ENCODE data around the gene VENTX.

VENTX gene

DNA sequence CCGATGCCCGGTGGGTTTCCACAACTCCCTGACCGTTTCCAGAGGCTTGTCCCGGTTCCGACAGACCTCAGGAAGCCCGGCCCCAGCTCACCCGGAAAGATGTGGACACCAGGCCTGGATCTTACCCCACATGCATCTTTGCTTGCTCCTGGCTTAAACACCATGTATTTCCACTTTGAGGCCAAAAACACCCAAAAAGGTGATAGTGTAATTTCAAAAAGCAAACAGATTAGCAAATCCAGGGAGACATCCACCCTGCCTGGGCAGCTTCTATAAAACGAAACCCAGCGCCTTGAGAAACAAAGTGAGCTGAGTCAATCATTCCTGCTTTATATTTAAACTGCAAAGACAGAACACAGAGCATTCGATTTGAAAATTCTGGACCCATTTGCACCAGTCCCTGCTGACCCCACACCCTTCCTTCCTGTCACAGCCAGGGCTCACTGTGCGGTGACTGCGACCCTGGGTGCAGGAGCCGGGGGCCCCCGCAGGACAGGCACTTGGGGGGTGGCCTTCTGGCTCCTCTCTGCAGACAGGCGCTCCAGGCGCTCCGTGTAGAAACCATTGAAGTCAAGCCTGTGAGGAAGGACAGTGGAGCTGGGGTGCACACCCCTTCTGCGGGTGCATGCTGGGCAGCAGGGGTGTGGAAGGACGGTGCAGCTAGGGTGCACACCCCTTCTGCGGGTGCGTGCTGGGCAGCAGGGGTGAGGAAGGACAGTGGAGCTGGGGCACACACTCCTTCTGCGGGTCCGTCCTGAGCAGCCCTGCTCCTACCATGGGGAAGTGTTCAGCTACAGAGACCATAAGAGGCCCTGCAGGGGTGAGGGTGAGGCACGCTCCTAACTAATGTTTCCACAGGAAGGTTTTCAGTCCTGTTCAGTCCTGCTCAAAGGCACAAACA lies 41.9 kb downstream of the VENTX start:
- peaks cover 28% of the 10 kb centered on the region for H3K27me3 ChIP-seq
- H3K4me2 ChIP-seq = peak overlapping the region; percentile 96
- H4K20me1 ChIP-seq = peaks cover 76% of the 10 kb centered on the region
- TF ChIP-seq Cebpa-rat (IDR thresholded peaks at IDR 0.05) = no peak
- H3K9ac ChIP-seq = no peak overlapping the region
- H3K4me1 ChIP-seq = peaks cover 54% of the 10 kb centered on the region
- H3K9me3 ChIP-seq = no peaks in the 10 kb centered on the region
- peaks cover 66% of the 10 kb centered on the region for H3K36me3 ChIP-seq
- no peak overlapping the region for H3K4me3 ChIP-seq
- no peak overlapping the region for H3K27ac ChIP-seq

DNA sequence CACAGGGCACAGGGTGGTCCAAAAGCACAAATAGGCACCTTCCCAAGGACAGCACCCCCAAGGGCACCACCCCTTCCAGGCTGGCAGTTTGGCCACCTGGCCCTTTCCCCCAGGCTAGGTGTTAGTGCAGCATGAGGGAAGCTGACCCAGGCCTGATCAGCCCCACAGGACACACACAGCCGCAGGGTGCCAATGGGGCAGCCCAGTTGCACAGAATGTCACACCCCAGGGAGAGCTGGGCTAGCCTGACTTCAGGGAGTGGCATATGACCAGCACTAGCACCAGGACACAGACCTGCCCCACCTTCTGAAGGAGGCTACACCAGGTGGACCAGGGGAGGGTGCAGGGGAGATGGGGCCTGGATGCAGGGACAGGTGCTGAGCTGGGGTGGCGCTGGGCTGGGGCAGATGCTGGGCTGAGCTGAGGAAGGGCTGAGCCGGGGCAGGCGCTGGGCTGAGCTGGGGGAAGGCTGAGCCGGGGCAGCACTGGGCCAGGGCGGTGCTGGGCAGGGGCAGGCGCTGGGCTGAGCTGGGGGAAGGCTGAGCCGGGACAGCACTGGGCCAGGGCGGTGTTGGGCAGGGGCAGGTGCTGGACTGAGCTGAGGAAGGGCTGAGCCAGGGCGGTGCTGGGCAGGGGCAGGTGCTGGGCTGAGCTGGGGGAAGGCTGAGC lies 42.9 kb downstream of the VENTX start:
- Histone ChIP-seq H3K27me3 (peaks cover 19% of the 10 kb centered on the region), H3K9ac (no peak overlapping the region), H3K4me2 (no peak overlapping the region), H3K4me1 (peaks cover 44% of the 10 kb centered on the region), H3K27ac (no peak overlapping the region), H3K4me3 (no peak overlapping the region), H3K36me3 (peaks cover 76% of the 10 kb centered on the region), H4K20me1 (peaks cover 69% of the 10 kb centered on the region), H3K9me3 (no peaks in the 10 kb centered on the region)
- TF ChIP-seq Cebpa-rat (IDR thresholded peaks at IDR 0.05) = no peak

DNA sequence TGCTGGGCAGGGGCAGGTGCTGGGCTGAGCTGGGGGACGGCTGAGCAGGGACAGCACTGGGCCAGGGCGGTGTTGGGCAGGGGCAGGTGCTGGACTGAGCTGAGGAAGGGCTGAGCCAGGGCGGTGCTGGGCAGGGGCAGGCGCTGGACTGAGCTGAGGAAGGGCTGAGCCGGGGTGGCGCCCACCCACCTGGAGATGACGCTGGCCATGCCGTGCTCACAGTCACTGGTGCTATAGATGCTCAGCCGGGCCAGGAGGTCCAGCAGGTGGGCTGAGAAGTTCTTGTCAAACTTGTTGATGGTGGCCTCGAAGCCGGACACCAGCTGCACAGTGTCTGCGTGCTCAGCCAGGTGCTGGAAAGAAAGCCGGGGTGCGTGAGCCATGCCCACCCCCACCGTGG lies 43.4 kb downstream of the VENTX start:
- Histone ChIP-seq H3K27me3 (peaks cover 13% of the 10 kb centered on the region), H3K27ac (no peak overlapping the region), H3K36me3 (peaks cover 81% of the 10 kb centered on the region), H4K20me1 (peaks cover 68% of the 10 kb centered on the region), H3K9me3 (no peaks in the 10 kb centered on the region), H3K4me2 (no peak overlapping the region), H3K4me1 (peaks cover 39% of the 10 kb centered on the region), H3K4me3 (no peak overlapping the region), H3K9ac (no peak overlapping the region)
- no peak for TF ChIP-seq Cebpa-rat (IDR thresholded peaks at IDR 0.05)

DNA sequence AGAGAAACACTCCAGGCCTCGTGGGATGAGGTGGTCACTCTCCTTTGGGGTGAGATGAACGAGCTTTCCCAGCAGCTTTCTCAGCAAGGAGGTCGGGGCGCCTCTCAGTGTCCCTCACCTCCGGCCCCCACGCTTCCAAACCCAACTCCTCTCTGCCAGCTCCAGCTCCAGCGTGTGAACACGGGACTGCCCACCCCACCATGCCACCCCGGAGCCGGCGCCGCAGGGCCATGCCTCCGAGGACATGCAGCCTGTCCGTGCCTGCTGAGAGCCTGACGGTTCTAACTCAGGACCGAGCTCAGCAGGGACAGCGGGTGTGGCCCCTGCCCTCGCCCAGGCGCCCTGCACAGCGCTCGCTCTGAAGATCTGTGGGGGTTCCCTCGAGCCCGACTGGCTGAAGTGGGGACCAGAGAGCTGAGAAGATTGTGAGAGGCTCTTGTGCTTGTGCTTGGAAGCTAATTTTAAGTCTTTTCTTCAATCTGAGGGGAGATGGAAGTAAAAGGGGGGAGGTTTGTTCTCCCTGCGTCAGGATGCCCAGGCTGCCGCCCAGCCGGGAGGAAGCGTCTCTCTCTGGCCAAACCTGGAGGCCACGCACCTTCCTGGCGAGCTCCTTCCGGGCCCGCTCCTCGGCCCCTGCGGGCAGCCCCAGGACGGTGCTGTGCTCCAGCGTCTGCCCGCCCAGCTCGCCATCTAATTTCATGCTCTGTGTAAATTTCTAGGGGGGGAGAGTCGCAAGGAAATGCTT lies 44.1 kb downstream of the VENTX start:
- H3K9me3 ChIP-seq = no peaks in the 10 kb centered on the region
- H3K4me1 ChIP-seq = peaks cover 32% of the 10 kb centered on the region
- H3K36me3 ChIP-seq = peaks cover 88% of the 10 kb centered on the region
- peaks cover 68% of the 10 kb centered on the region for H4K20me1 ChIP-seq
- no peak for TF ChIP-seq Cebpa-rat (IDR thresholded peaks at IDR 0.05)
- no peak overlapping the region for H3K4me2 ChIP-seq
- peaks cover 6% of the 10 kb centered on the region; the same call in 1 of the 2 replicates for H3K27me3 ChIP-seq
- no peak overlapping the region for H3K9ac ChIP-seq
- no peak overlapping the region for H3K4me3 ChIP-seq
- H3K27ac ChIP-seq = no peak overlapping the region

DNA sequence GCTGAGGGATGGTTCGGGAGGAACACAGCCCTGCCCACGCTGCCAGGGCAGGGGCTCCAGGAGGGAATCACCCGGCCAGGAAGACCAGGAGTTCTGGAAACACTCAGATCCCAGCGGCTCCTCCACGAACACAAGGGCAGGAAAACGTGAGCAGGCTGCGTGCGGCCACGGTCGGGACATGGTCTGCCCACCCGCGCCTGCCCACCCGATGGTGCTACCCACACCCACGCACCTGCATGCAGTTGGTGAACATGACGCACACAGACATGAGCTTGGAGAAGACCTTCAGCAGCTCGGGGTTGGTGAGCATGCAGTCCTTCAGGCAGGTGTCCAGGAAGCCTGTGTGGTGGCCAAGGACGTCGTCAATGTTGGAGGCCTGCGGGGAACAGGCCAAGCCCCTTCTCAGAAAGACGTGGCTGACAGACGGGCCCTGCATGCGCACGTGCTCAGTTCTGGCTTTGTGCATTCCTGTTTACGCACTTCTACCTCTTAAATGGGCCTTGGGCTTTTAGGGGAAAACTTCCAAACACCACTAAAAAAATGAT lies 45.3 kb downstream of the VENTX start:
- no peak for TF ChIP-seq Cebpa-rat (IDR thresholded peaks at IDR 0.05)
- Histone ChIP-seq H3K36me3 (peaks cover 92% of the 10 kb centered on the region), H3K4me1 (peaks cover 20% of the 10 kb centered on the region), H3K4me2 (no peak overlapping the region), H3K27me3 (no peaks in the 10 kb centered on the region), H4K20me1 (peaks cover 61% of the 10 kb centered on the region), H3K9me3 (no peaks in the 10 kb centered on the region), H3K27ac (no peak overlapping the region), H3K4me3 (no peak overlapping the region), H3K9ac (no peak overlapping the region)

DNA sequence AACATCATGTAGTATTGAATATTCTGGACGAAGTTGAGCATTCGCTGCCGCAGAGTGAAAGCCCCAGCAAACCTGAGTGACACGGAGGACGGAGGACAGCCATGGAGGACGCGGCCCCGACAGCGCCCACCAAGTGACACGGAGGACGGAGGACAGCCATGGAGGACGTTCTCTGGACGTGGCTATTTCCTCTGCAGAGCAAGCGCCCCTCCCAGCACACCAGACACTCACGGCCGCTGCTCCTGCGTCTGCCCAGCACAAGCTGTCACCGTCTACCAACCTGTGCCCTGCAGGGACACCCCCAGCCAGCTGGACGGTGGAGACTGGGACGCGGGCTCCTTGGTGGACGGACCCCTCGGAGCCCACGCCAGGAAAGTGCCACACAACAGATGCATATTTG lies 46.3 kb downstream of the VENTX start:
- peaks cover 98% of the 10 kb centered on the region for H3K36me3 ChIP-seq
- H3K4me1 ChIP-seq = peaks cover 10% of the 10 kb centered on the region
- H3K9ac ChIP-seq = no peak overlapping the region
- no peaks in the 10 kb centered on the region for H3K27me3 ChIP-seq
- no peak overlapping the region for H3K4me3 ChIP-seq
- no peak overlapping the region for H3K27ac ChIP-seq
- TF ChIP-seq Cebpa-rat (IDR thresholded peaks at IDR 0.05) = no peak
- H3K9me3 ChIP-seq = no peaks in the 10 kb centered on the region
- peaks cover 51% of the 10 kb centered on the region for H4K20me1 ChIP-seq
- no peak overlapping the region for H3K4me2 ChIP-seq

DNA sequence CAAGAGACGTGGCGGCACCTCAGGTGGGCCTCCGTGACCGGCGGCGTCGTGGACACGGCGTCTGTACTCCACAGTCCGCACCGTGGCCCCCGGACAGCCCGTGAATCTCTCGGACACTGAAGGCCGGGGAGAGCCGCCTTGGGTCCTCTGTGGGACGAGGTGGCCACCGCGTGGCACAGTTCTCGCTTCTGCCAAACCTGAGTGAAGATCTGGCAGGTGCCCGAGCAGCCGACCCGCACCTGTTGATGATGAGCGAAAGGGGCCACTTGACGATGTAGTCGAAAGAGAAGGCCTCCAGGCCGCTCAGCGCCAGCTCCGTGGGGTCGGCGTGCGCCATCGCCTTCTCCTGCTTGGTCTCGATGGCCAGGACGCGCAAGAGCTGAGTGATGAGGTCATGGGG lies 47.6 kb downstream of the VENTX start:
- no peaks in the 10 kb centered on the region for H3K9me3 ChIP-seq
- peaks cover 98% of the 10 kb centered on the region for H3K36me3 ChIP-seq

DNA sequence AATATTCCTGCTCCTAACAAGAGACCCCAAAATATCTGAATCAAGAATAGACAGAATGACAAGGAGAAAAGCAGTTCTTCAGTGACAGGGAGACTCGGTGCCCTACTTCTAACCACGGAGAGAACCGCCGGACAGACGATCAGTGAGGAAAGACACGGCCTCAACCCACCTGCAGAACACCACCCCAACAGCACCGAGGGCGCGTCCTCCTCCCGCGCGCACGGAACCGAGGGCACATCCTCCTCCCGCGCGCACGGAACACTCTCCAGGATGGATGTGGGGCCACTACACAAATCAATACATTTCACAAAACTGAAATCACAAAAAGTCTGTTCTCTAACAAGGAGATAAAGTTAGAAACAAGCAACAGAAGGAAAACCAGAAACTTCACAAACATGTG lies 48.7 kb downstream of the VENTX start:
- H3K9ac ChIP-seq = no peak overlapping the region

More for the DNA sequence above, 47.6 kb downstream of the VENTX start:
- Histone ChIP-seq H3K9ac (no peak overlapping the region), H3K27ac (no peak overlapping the region), H3K4me3 (no peak overlapping the region), H4K20me1 (peaks cover 42% of the 10 kb centered on the region), H3K4me2 (no peak overlapping the region), H3K4me1 (no peaks in the 10 kb centered on the region), H3K27me3 (no peaks in the 10 kb centered on the region)
- TF ChIP-seq Cebpa-rat (IDR thresholded peaks at IDR 0.05) = no peak

DNA sequence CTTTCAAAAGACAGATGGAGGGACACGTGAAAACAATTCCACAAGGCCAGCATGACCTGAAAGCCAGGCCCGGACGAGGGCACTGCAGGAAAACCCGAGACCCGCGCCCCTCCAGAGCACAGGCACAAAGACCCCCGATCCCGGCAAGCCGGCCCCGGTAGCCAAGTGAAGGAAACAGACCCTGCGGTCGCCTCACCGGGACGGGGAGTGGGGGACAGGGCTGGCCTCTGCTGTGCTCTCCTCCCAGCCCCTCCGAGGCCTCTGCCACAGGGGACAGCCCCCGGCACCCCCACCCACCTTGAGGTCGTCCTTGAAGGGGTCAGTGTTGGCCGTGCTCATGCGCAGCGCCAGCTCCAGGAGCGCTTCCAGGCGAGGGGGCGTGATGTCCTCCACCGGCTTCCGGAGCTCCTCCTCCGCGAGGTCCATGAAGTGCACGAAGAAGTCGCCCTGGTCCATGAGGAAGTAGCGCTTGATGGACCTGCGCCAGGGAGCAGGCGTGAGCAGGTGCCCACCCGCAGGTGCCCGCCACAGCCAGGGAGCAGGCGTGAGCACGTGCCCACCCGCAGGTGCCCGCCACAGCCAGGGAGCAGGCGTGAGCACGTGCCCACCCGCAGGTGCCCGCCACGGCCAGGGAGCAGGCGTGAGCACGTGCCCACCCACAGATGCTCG lies 50.3 kb downstream of the VENTX start:
- TF ChIP-seq Cebpa-rat (IDR thresholded peaks at IDR 0.05) = no peak
- Histone ChIP-seq H3K27me3 (no peaks in the 10 kb centered on the region), H3K4me1 (no peaks in the 10 kb centered on the region), H3K4me3 (no peak overlapping the region), H4K20me1 (peaks cover 36% of the 10 kb centered on the region; the same call in 1 of the 2 replicates), H3K9me3 (no peaks in the 10 kb centered on the region), H3K27ac (no peak overlapping the region), H3K36me3 (peaks cover 87% of the 10 kb centered on the region), H3K9ac (no peak overlapping the region), H3K4me2 (no peak overlapping the region)

More for the DNA sequence above, 48.7 kb downstream of the VENTX start:
- Histone ChIP-seq H3K27me3 (no peaks in the 10 kb centered on the region), H3K4me3 (no peak overlapping the region), H3K9me3 (no peaks in the 10 kb centered on the region), H3K36me3 (peaks cover 96% of the 10 kb centered on the region), H3K27ac (no peak overlapping the region), H3K4me2 (no peak overlapping the region), H4K20me1 (peaks cover 36% of the 10 kb centered on the region; the same call in 1 of the 2 replicates), H3K4me1 (no peaks in the 10 kb centered on the region)
- TF ChIP-seq Cebpa-rat (IDR thresholded peaks at IDR 0.05) = no peak

All from BLaER1 (cell line).